Stomach (tissue), 4 donors: ENCODE data around the gene CHN2.
A peak's percentile ranks its signal among the peaks of the same experiment; 100 is the strongest.

Source experiments
- CTCF ChIP-seq, 7 experiments: fragments of 450-650 bp in 4 of 7; fragments of 200-600 bp in 3 of 7; sonication (generic) in 3 of 7; IDR thresholded peaks; one replicate each; pipeline ENCODE4 v1.5.1; 2016 to 2019; ENCODE audit warnings: antibody characterized with exemption in 7 of 7, control low read depth in 2 of 7, mild to moderate bottlenecking in 1 of 7
- POLR2A ChIP-seq, 4 donors: fragments of 450-650 bp; IDR thresholded peaks; one replicate each; pipeline ENCODE4 v1.6.1; 2016; ENCODE audit warnings: antibody characterized with exemption in 4 of 4, control low read depth in 2 of 4, mild to moderate bottlenecking in 1 of 4, moderate library complexity in 1 of 4

- no peak for TF ChIP-seq POLR2A (IDR thresholded peaks at IDR 0.05)
- TF ChIP-seq CTCF (IDR thresholded peaks at IDR 0.05) = peak in 5 of 7 experiments; percentile 61 to 87 (median 81)
Measured at GRCh38 chr7:29189743-29190201, 4.8 kb upstream of the CHN2 start.
